HepG2 (cell line): ENCODE measurements around the gene RBL1. TPM values are rescaled to one million over a fixed set of nuclear protein-coding genes. Genes with fewer than 3 reads are reported as not detected.

Source experiments
- CCAR2 ChIP-seq: fragments of 200-400 bp; formaldehyde crosslinking; optimal IDR thresholded peaks from 2 replicates; pipeline ENCODE3; 2018; ENCODE audit warnings: low read depth, mild to moderate bottlenecking, low read length, moderate library complexity
- CENPT ChIP-seq: sonication (generic); formaldehyde crosslinking; IDR thresholded peaks from 2 replicates; pipeline ENCODE4 v1.8.0; 2022; ENCODE audit warnings: low read depth, mild to moderate bottlenecking, moderate library complexity, missing genetic modification reagents
- ETV5 ChIP-seq: IDR thresholded peaks from 2 replicates; pipeline ENCODE4 v1.6.1; 2018; ENCODE audit warnings: missing biosample characterization, missing genetic modification reagents, inconsistent platforms, borderline replicate concordance
- FOXA3 ChIP-seq: IDR thresholded peaks from 2 replicates; pipeline ENCODE4 v1.6.1; 2016; ENCODE audit warnings: missing genetic modification reagents, missing compliant biosample characterization
- HDAC1 ChIP-seq: sonication (generic); formaldehyde crosslinking; IDR thresholded peaks from 2 replicates; pipeline ENCODE4 v1.5.1; 2020; ENCODE audit warnings: mild to moderate bottlenecking, missing genetic modification reagents
- LBX2 ChIP-seq: sonication (generic); formaldehyde crosslinking; IDR thresholded peaks from 2 replicates; pipeline ENCODE4 v1.5.0; 2020; ENCODE audit warnings: missing genetic modification reagents, mild to moderate bottlenecking, borderline replicate concordance
- MAZ ChIP-seq, 2 experiments: sonication (generic) in 1 of 2; formaldehyde crosslinking in 1 of 2; IDR thresholded peaks; 2 replicates each; pipeline versions ENCODE4 v1.5.0 to v1.6.1; 2012 to 2020; ENCODE audit warnings: low read depth in 2 of 2, mild to moderate bottlenecking in 2 of 2, borderline replicate concordance in 1 of 2, improper control_type of control experiment in 1 of 2, low read length in 1 of 2, missing genetic modification reagents in 1 of 2, moderate library complexity in 1 of 2
- NCOA1 ChIP-seq: sonication (generic); formaldehyde crosslinking; IDR thresholded peaks from 2 replicates; pipeline ENCODE4 v1.9.0; 2021; ENCODE audit warnings: missing genetic modification reagents
- NFYB ChIP-seq: sonication (generic); formaldehyde crosslinking; IDR thresholded peaks from 2 replicates; pipeline ENCODE4 v1.4.0; 2020; ENCODE audit warnings: missing genetic modification reagents
- NR2F2 ChIP-seq: IDR thresholded peaks from 2 replicates; pipeline ENCODE4 v1.6.1; 2012; ENCODE audit warnings: low read depth, inconsistent platforms, borderline replicate concordance
- PHF21A ChIP-seq: sonication (generic); formaldehyde crosslinking; IDR thresholded peaks from 2 replicates; pipeline ENCODE4 v1.5.0; 2020; ENCODE audit warnings: mild to moderate bottlenecking, missing genetic modification reagents
- PITX1 ChIP-seq: sonication (generic); formaldehyde crosslinking; IDR thresholded peaks from 2 replicates; pipeline ENCODE4 v1.5.1; 2020; ENCODE audit warnings: mild to moderate bottlenecking, missing genetic modification reagents
- REL ChIP-seq: sonication (generic); formaldehyde crosslinking; conservative IDR thresholded peaks from 2 replicates; pipeline ENCODE4 v1.8.0; 2022; ENCODE audit warnings: mild to moderate bottlenecking, missing genetic modification reagents, moderate library complexity
- RFXAP ChIP-seq: sonication (generic); formaldehyde crosslinking; IDR thresholded peaks from 2 replicates; pipeline ENCODE4 v1.4.0; 2020; ENCODE audit warnings: missing genetic modification reagents, borderline replicate concordance
- TAF1 ChIP-seq: sonication (generic); formaldehyde crosslinking; IDR thresholded peaks from 2 replicates; pipeline ENCODE4 v1.4.0; 2020; ENCODE audit warnings: missing genetic modification reagents
- ZBTB21 ChIP-seq: sonication (generic); formaldehyde crosslinking; IDR thresholded peaks from 2 replicates; pipeline ENCODE4 v1.4.0; 2020; ENCODE audit warnings: missing genetic modification reagents
- ZC3H13 ChIP-seq: sonication (generic); formaldehyde crosslinking; IDR thresholded peaks from 2 replicates; pipeline ENCODE4 v1.8.1; 2023; ENCODE audit warnings: mild to moderate bottlenecking, missing genetic modification reagents, moderate library complexity
- ZEB1 ChIP-seq: IDR thresholded peaks from 2 replicates; pipeline ENCODE4 v1.6.1; 2012; ENCODE audit warnings: mild to moderate bottlenecking, low read depth, inconsistent platforms; ENCODE audit not compliant: insufficient replicate concordance
- ZNF232 ChIP-seq: sonication (generic); formaldehyde crosslinking; IDR thresholded peaks from 2 replicates; pipeline ENCODE4 v1.4.0; 2020; ENCODE audit warnings: missing genetic modification reagents, borderline replicate concordance
- ZNF24 ChIP-seq: fragments of 450-650 bp; IDR thresholded peaks from 2 replicates; pipeline ENCODE4 v1.6.1; 2017; ENCODE audit warnings: antibody characterized with exemption, mild to moderate bottlenecking
- ZNF790 ChIP-seq: sonication (generic); formaldehyde crosslinking; IDR thresholded peaks from 2 replicates; pipeline ENCODE4 v1.8.0; 2022; ENCODE audit warnings: missing genetic modification reagents, mild to moderate bottlenecking, borderline replicate concordance
- polyA plus RNA-seq, 8 experiments: library from polyadenylated mRNA; depleted of rRNA in 3 of 8; stranded (reverse) in 7 of 8; unstranded in 1 of 8; fragments of >200 nt; fragmentation: Illumina TruSeq in 4 of 8; extraction: Trizol in 4 of 8; gene quantifications; 2 replicates each; pipeline versions ENCODE4 v1.2.1 to v1.2.3, GENCODE V29; 2011 to 2016; ENCODE audit warnings: low read depth in 4 of 8, missing spikeins in 1 of 8, mixed read lengths in 1 of 8; ENCODE audit not compliant: insufficient read depth in 1 of 8
- total RNA-seq, 5 experiments: library from RNA; depleted of rRNA; stranded (reverse); fragments of >200 nt; fragmentation: Illumina TruSeq; extraction: Trizol; gene quantifications; 2 replicates each; pipeline ENCODE4 v1.2.3, GENCODE V29; 2016; ENCODE audit warnings: low read depth in 1 of 5
- TF ChIP-seq, protein P1 (sequence below): sonication (generic); formaldehyde crosslinking; IDR thresholded peaks from 2 replicates; pipeline ENCODE4 v1.4.0; 2020; ENCODE audit warnings: mild to moderate bottlenecking, missing genetic modification reagents

Gene RBL1
- total and polyA plus RNA-seq, 2 of the 13 experiments (the other 11 are each of a cell fraction or from before 2014, with no cell fraction given): 6.0 to 27.5 TPM

GRCh38 chr20:37095599-37096414 is at the start of gene RBL1 (continued):
- TF ChIP-seq NFYB (CRISPR knock-in tag) (peak; percentile 63), ZC3H13 (peak; percentile 99), PITX1 (CRISPR knock-in tag) (peak; percentile 94), CENPT (CRISPR knock-in tag) (peak; percentile 32; the same call in 1 of the 2 replicates), ZEB1 (peak; percentile 63), ZNF24 (0 out of 2 replicates have a peak, but pooled peaks have one; percentile 49), CCAR2 (no peak), HDAC1 (CRISPR knock-in tag) (peak; percentile 97), ZNF232 (peak; percentile 96), REL (CRISPR knock-in tag) (peak; percentile 99), RFXAP (CRISPR knock-in tag) (peak; percentile 96), NCOA1 (CRISPR knock-in tag) (peak; percentile 95), FOXA3 (CRISPR knock-in tag) (no peak; the same call in 1 of the 2 replicates), ZBTB21 (peak; percentile 67), ETV5 (CRISPR knock-in tag) (peak; percentile 85), NR2F2 (peak; percentile 82; the same call in 1 of the 2 replicates), LBX2 (peak; percentile 98), PHF21A (CRISPR knock-in tag) (peak; percentile 93), ZNF790 (CRISPR knock-in tag) (peak; percentile 92), MAZ (IDR thresholded peaks at IDR 0.05; ENCODE audit: borderline replicate concordance, low read depth, low read length) (peak; percentile 84), MAZ (CRISPR knock-in tag; IDR thresholded peaks at IDR 0.05; ENCODE audit: low read depth) (peak; percentile 99), TAF1 (peak; percentile 88)
- TF ChIP-seq, protein P1, sequence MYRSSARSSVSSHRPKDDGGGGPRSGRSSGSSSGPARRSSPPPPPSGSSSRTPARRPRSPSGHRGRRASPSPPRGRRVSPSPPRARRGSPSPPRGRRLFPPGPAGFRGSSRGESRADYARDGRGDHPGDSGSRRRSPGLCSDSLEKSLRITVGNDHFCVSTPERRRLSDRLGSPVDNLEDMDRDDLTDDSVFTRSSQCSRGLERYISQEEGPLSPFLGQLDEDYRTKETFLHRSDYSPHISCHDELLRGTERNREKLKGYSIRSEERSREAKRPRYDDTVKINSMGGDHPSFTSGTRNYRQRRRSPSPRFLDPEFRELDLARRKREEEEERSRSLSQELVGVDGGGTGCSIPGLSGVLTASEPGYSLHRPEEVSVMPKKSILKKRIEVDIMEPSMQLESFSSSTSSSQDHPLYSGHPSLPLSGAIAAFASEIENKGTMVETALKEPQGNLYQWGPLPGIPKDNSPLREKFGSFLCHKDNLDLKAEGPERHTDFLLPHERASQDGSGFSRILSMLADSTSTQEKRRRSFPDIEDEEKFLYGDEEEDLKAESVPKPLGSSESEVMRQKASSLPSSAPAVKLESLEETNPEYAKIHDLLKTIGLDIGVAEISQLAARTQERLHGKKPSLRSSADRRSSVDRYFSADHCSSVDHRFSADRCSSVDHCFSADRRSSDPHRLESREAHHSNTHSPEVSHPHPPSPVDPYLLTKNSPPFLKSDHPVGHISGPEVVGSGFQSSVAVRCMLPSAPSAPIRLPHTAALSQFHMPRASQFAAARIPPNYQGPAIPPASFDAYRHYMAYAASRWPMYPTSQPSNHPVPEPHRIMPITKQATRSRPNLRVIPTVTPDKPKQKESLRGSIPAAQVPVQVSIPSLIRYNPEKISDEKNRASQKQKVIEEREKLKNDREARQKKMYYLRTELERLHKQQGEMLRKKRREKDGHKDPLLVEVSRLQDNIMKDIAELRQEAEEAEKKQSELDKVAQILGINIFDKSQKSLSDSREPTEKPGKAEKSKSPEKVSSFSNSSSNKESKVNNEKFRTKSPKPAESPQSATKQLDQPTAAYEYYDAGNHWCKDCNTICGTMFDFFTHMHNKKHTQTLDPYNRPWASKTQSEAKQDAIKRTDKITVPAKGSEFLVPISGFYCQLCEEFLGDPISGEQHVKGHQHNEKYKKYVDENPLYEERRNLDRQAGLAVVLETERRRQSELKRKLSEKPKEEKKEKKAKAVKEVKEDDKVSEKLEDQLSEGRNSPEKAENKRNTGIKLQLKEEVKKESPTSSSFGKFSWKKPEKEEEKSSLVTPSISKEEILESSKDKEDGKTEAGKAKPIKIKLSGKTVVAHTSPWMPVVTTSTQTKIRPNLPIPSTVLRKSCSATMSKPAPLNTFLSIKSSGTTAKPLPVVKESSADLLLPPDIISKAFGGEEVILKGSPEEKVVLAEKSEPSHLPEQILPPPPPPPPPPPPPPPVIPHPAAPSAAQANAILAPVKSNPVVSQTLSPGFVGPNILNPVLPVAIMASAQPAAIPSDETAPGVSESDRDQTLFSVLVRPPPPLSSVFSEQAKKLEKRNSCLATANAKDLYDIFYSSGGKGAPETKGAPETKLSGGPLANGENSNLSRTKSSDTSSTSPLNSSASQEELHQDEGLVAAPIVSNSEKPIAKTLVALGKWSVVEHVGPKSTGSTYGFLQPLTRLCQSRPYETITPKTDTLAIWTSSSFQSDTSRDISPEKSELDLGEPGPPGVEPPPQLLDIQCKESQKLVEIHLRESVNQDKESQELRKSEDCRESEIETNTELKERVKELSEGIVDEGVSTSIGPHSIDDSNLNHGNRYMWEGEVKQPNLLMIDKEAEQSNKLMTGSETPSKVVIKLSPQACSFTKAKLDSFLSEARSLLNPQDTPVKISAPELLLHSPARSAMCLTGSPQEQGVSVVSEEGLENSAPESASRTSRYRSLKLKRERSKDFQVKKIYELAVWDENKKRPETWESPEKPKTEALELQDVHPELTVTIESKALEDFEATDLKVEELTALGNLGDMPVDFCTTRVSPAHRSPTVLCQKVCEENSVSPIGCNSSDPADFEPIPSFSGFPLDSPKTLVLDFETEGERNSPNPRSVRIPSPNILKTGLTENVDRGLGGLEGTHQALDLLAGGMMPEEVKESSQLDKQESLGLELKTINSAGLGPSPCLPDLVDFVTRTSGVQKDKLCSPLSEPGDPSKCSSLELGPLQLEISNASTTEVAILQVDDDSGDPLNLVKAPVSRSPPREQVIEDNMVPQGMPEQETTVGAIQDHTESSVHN (CRISPR knock-in tag): peak; percentile 89
